Measurements from ENCODE around the gene PABPN1L.

GRCh38 chr16:88888461-88889387, 22.3 kb upstream of the PABPN1L start:
- TF ChIP-seq CTCF (conservative IDR thresholded peaks at IDR 0.05) (no peak), ZFX (IDR thresholded peaks at IDR 0.05) (no peak)

Data from C4-2B (cell line).